ENCODE measurements around the gene COMMD8.

DNA sequence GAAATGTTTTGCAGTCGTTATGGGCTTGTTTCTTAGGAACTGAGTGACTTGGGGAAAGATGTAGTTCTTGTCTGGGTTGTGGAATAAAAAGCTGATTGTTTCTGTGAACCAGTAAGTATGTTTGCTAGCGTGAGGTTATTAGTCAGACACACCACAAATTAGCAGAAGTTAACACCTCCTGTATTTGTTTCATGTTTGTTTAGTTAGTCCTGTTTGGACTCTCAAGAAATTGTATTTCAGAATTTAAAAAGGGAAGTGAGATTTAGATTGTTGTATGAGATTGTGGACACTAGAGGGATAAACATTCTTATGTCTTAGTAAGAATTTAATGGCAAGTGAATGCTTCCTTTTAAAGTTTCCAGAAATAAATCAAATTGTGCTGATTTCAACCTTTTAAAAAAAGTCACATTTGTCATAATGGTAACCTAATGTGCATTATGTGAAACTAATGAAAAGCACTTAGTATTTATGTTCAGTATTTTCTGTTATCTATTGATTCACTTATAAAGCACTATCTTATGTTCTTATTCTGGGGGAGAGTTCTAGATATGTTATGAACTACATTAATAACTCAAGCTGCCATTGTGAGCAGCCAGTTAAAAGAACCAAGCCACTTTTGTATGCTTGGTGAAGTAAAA is 47.1 kb upstream of the COMMD8 start:
- TF ChIP-seq, protein P1, sequence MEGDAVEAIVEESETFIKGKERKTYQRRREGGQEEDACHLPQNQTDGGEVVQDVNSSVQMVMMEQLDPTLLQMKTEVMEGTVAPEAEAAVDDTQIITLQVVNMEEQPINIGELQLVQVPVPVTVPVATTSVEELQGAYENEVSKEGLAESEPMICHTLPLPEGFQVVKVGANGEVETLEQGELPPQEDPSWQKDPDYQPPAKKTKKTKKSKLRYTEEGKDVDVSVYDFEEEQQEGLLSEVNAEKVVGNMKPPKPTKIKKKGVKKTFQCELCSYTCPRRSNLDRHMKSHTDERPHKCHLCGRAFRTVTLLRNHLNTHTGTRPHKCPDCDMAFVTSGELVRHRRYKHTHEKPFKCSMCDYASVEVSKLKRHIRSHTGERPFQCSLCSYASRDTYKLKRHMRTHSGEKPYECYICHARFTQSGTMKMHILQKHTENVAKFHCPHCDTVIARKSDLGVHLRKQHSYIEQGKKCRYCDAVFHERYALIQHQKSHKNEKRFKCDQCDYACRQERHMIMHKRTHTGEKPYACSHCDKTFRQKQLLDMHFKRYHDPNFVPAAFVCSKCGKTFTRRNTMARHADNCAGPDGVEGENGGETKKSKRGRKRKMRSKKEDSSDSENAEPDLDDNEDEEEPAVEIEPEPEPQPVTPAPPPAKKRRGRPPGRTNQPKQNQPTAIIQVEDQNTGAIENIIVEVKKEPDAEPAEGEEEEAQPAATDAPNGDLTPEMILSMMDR (optimal IDR thresholded peaks at IDR 0.05 in 1 of 3, IDR thresholded peaks at IDR 0.05 in 1 of 3, conservative IDR thresholded peaks at IDR 0.05 in 1 of 3; ENCODE audit: extremely low read depth in 1 of 3, insufficient read depth in 2 of 3, low read length in 3 of 3), result no peak
- TF ChIP-seq EZH2 (IDR thresholded peaks at IDR 0.05; ENCODE audit: low read length), result no peak

Data from keratinocyte (primary cell).